ENCODE data around the gene TNFRSF6B. TPM values are rescaled to one million over a fixed set of nuclear protein-coding genes. Genes with fewer than 3 reads are reported as not detected.
"Not testable (repeated sequence)": the region's sequence is repeated elsewhere in the genome, so short reads cannot be mapped to it uniquely, and the experiment has no call there.

The TNFRSF6B gene
- polyA plus RNA-seq, 1 of the 3 experiments (the other 2 are of a cell fraction): 9.4 TPM

GRCh38 chr20:63668351-63668750 is 28.1 kb upstream of the TNFRSF6B start (continued):
- TF ChIP-seq, protein P1, sequence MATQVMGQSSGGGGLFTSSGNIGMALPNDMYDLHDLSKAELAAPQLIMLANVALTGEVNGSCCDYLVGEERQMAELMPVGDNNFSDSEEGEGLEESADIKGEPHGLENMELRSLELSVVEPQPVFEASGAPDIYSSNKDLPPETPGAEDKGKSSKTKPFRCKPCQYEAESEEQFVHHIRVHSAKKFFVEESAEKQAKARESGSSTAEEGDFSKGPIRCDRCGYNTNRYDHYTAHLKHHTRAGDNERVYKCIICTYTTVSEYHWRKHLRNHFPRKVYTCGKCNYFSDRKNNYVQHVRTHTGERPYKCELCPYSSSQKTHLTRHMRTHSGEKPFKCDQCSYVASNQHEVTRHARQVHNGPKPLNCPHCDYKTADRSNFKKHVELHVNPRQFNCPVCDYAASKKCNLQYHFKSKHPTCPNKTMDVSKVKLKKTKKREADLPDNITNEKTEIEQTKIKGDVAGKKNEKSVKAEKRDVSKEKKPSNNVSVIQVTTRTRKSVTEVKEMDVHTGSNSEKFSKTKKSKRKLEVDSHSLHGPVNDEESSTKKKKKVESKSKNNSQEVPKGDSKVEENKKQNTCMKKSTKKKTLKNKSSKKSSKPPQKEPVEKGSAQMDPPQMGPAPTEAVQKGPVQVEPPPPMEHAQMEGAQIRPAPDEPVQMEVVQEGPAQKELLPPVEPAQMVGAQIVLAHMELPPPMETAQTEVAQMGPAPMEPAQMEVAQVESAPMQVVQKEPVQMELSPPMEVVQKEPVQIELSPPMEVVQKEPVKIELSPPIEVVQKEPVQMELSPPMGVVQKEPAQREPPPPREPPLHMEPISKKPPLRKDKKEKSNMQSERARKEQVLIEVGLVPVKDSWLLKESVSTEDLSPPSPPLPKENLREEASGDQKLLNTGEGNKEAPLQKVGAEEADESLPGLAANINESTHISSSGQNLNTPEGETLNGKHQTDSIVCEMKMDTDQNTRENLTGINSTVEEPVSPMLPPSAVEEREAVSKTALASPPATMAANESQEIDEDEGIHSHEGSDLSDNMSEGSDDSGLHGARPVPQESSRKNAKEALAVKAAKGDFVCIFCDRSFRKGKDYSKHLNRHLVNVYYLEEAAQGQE (IDR thresholded peaks at IDR 0.05; ENCODE audit: low read depth, low read length): no peak

DNA sequence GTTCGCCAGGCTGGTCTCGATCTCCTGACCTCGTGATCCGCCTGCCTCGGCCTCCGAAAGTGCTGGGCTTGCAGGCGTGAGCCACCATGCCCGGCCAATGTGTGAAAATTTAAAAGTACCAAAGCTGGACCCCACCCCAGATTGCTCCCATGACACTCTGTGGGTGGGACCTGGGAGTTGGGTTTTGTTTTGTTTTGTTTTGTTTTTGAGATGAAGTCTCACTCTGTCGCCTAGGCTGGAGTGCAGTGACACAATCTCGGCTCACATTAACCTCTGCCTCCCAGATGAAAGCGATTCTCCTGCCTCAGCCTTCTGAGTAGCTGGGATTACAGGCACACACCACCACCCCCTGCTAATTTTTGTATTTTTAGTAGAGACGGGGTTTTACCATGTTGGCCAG is 24.8 kb upstream of the TNFRSF6B start:
- POLR2A ChIA-PET: interaction anchor here (0.6 kb wide), 1 partner anchor 441 kb away, joined by 3 read pairs; no protein-coding TSS in a partner anchor

DNA sequence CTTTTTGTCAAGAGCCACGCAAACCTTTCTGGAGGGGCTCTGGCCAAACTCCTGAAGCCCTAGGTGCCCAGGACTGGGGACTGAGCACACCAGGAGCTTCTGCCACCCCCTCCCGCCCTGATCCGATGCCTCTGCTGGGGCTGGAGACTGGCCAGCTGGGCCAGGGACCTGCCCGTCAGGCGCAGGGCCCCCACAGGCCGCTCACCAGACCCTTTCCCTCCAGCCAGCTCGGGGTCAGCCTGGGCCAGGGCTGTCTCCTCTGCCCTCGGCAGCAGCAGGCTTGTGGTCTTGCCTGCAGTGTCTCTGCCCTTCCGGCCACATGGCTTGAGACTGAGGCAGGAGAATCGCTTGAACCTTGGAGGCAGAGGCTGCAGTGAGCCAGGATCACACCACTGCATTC is 23.8 kb upstream of the TNFRSF6B start:
- ChIA-PET POLR2A (no interaction called here), CTCF (interaction anchor here (0.6 kb wide), 1 partner anchor 672 kb away, joined by 3 read pairs; no protein-coding TSS in a partner anchor)
- no peak overlapping the region for H3K4me2 ChIP-seq
- H3K27ac ChIP-seq (ENCODE audit: low read depth in 2 of 2, low read length in 1 of 2): no peak overlapping the region
- H3K27me3 ChIP-seq (ENCODE audit: insufficient read depth): no peaks in the 10 kb centered on the region
- DNase-seq: no peak
- H3F3A ChIP-seq (replicated peaks; ENCODE audit: insufficient read depth): no peaks in the 10 kb centered on the region
- H2AFZ ChIP-seq (ENCODE audit: low read depth): no peak overlapping the region
- WGBS (ENCODE audit: low lambda C conversion rate): 98% methylated on average over 6 of the region's 10 CpGs
- no peaks in the 10 kb centered on the region for H3K9me2 ChIP-seq
- H3K9me3 ChIP-seq: no peaks in the 10 kb centered on the region
- H3K4me3 ChIP-seq (ENCODE audit: low read depth in 2 of 2, low read length in 1 of 2): no peak overlapping the region
- H3K9ac ChIP-seq: no peak overlapping the region
- H4K20me1 ChIP-seq (ENCODE audit: insufficient read depth): no peaks in the 10 kb centered on the region
- H3K36me3 ChIP-seq (replicated peaks in 1 of 2; ENCODE audit: control insufficient read depth in 1 of 2, insufficient read depth in 2 of 2, low read length in 1 of 2): peaks cover 0 to 16% of the 10 kb centered on the region in 2 experiments
- TF ChIP-seq, protein P2, sequence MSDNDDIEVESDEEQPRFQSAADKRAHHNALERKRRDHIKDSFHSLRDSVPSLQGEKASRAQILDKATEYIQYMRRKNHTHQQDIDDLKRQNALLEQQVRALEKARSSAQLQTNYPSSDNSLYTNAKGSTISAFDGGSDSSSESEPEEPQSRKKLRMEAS (IDR thresholded peaks at IDR 0.05; ENCODE audit: low read depth): no peak
- no peaks in the 10 kb centered on the region for H3K79me2 ChIP-seq (ENCODE audit: insufficient read depth)
- H3K4me1 ChIP-seq (ENCODE audit: control insufficient read depth in 1 of 2, insufficient read depth in 2 of 2, low read depth in 1 of 2, low read length in 1 of 2): no peaks in the 10 kb centered on the region

More for the DNA sequence above, 24.8 kb upstream of the TNFRSF6B start:
- CTCF ChIA-PET; H4K20me1 ChIP-seq (ENCODE audit: insufficient read depth); H3F3A ChIP-seq (replicated peaks; ENCODE audit: insufficient read depth); H3K27me3 ChIP-seq (ENCODE audit: insufficient read depth); DNase-seq; H2AFZ ChIP-seq (ENCODE audit: low read depth); H3K9me3 ChIP-seq; H3K4me2 ChIP-seq; H3K4me1 ChIP-seq (ENCODE audit: control insufficient read depth in 1 of 2, insufficient read depth in 2 of 2, low read depth in 1 of 2, low read length in 1 of 2); H3K79me2 ChIP-seq (ENCODE audit: insufficient read depth); H3K27ac ChIP-seq (ENCODE audit: low read depth in 2 of 2, low read length in 1 of 2); H3K9ac ChIP-seq; H3K4me3 ChIP-seq (ENCODE audit: low read depth in 2 of 2, low read length in 1 of 2); H3K9me2 ChIP-seq: not testable (repeated sequence)
- WGBS (ENCODE audit: low lambda C conversion rate): 97% methylated on average over 12 of the region's 12 CpGs
- peaks cover 0 to 24% of the 10 kb centered on the region in 2 experiments for H3K36me3 ChIP-seq (replicated peaks in 1 of 2; ENCODE audit: control insufficient read depth in 1 of 2, insufficient read depth in 2 of 2, low read length in 1 of 2)

DNA sequence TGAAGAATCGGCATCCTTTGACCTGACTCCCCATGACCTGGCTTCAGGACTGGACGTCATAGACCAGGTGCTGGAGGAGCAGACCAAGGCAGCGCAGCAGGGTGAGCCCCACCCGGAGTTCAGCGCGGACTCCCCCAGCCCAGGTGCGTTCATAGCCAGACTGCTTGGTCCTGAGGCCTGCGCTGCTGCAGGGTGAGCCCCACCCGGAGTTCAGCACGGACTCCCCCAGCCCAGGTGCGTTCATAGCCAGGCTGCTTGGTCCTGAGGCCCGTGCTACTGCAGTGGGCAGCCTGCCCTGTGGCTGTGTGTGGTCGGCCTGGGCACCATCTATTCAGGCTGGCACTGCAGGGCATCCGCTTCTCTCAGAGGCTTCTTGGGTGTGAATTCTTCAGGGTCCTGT is 22.5 kb upstream of the TNFRSF6B start:
- TF ChIP-seq, protein P1 (IDR thresholded peaks at IDR 0.05; ENCODE audit: low read depth, low read length): no peak
- TF ChIP-seq IRF3 (IDR thresholded peaks at IDR 0.05; ENCODE audit: low read depth, low read length) (no peak), POLR2AphosphoS5 (IDR thresholded peaks at IDR 0.05; ENCODE audit: low read depth, low read length) (no peak), PBX3 (IDR thresholded peaks at IDR 0.05) (no peak), JUND (IDR thresholded peaks at IDR 0.05) (no peak), FOXM1 (IDR thresholded peaks at IDR 0.05; ENCODE audit: low read depth) (no peak), RCOR1 (IDR thresholded peaks at IDR 0.05; ENCODE audit: low read length) (no peak)
- Histone ChIP-seq H3K9me3 (no peaks in the 10 kb centered on the region), H3K36me3 (replicated peaks in 1 of 2; ENCODE audit: control insufficient read depth in 1 of 2, insufficient read depth in 2 of 2, low read length in 1 of 2) (peaks cover 0 to 14% of the 10 kb centered on the region in 2 experiments), H3K27me3 (ENCODE audit: insufficient read depth) (no peaks in the 10 kb centered on the region), H3K4me1 (ENCODE audit: control insufficient read depth in 1 of 2, insufficient read depth in 2 of 2, low read depth in 1 of 2, low read length in 1 of 2) (no peaks in the 10 kb centered on the region), H3K4me2 (no peak overlapping the region), H3F3A (replicated peaks; ENCODE audit: insufficient read depth) (no peaks in the 10 kb centered on the region), H3K9me2 (no peaks in the 10 kb centered on the region), H3K79me2 (ENCODE audit: insufficient read depth) (no peaks in the 10 kb centered on the region), H3K27ac (ENCODE audit: low read depth in 2 of 2, low read length in 1 of 2) (no peak overlapping the region), H2AFZ (ENCODE audit: low read depth) (no peak overlapping the region), H3K4me3 (ENCODE audit: low read depth in 2 of 2, low read length in 1 of 2) (no peak overlapping the region), H4K20me1 (ENCODE audit: insufficient read depth) (no peaks in the 10 kb centered on the region), H3K9ac (no peak overlapping the region)
- WGBS (ENCODE audit: low lambda C conversion rate): 97% methylated on average over 8 of the region's 14 CpGs
- ChIA-PET POLR2A (interaction anchor here (0.8 kb wide), 1 partner anchor 14 kb away, joined by 3 read pairs; no protein-coding TSS in a partner anchor), CTCF (no interaction called here)
- DNase-seq: no peak

Data from SK-N-SH (cell line).